ENCODE data around the gene ASTN2. TPM values are rescaled to one million over a fixed set of nuclear protein-coding genes. Genes with fewer than 3 reads are reported as not detected.
"Not testable (repeated sequence)": the region's sequence is repeated elsewhere in the genome, so short reads cannot be mapped to it uniquely, and the experiment has no call there.

Gene ASTN2
- total RNA-seq, 4 donors from 2014 or later = 0.94 to 5.6 (median 3.7) TPM

DNA sequence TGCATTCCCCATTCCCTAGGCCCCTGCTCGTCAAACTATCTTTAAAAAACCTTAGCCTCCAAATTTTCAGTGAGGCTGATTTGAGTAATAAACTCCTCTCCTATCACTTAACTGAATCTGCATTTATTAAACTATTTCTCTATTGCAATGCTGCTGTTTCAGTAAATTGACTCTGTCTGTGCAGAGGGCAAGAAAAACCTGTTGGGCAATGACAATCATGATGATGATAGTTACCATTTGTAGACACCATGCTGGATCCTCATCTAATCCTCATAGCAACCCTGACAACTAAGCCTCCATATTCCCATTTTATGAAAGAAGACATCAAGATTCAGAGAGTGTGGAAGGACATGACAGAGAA lies 514.9 kb downstream of the ASTN2 start:
- Histone ChIP-seq H3K4me1 (no peaks in the 10 kb centered on the region), H3K4me3 (replicated peaks in 1 of 3) (no peak overlapping the region), H3K9me3 (no peaks in the 10 kb centered on the region), H3K27ac (no peak overlapping the region), H3K36me3 (no peaks in the 10 kb centered on the region), H3K27me3 (no peaks in the 10 kb centered on the region)
- no peak for DNase-seq
- intact Hi-C loops (cut with DNase I) = no loop called here
- 66 to 89% methylated on average over 1 of the region's 1 CpG for WGBS, 2 donors
- no peak for TF ChIP-seq POLR2A (IDR thresholded peaks at IDR 0.05)
- TF ChIP-seq, protein P1, sequence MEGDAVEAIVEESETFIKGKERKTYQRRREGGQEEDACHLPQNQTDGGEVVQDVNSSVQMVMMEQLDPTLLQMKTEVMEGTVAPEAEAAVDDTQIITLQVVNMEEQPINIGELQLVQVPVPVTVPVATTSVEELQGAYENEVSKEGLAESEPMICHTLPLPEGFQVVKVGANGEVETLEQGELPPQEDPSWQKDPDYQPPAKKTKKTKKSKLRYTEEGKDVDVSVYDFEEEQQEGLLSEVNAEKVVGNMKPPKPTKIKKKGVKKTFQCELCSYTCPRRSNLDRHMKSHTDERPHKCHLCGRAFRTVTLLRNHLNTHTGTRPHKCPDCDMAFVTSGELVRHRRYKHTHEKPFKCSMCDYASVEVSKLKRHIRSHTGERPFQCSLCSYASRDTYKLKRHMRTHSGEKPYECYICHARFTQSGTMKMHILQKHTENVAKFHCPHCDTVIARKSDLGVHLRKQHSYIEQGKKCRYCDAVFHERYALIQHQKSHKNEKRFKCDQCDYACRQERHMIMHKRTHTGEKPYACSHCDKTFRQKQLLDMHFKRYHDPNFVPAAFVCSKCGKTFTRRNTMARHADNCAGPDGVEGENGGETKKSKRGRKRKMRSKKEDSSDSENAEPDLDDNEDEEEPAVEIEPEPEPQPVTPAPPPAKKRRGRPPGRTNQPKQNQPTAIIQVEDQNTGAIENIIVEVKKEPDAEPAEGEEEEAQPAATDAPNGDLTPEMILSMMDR (IDR thresholded peaks at IDR 0.05) = no peak

DNA sequence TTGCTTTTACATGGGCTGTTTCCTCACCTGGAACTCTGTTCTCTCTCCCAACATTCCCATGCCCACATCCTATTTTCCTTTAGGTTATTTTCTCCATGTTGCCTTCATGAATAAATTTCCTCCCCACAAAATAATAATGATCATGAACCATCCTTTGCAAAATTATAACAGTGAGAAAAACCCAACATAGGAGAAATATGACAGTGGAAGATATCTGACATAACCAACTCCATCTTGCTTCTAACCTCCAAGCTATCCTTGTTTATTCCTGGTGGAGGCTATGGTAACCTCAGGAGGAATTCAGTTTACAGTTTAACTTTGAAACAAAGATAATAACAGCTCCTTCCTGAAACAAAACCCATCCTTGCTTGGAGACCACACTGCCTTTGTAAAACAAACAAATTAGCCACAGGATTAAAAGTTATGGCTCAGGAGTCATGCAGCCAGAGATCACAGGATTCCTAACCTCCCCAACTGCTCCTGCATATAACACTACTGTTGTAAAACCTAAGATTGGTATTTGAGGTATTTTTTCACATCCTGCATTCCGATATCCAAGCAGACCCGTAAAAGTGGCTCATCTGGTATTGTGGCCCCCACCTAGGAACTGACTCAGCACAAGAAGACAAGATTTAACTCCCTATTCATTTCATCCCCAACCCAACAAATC lies 515.4 kb downstream of the ASTN2 start:
- intact Hi-C loops (cut with DNase I) = no loop called here
- H3K4me3 ChIP-seq (replicated peaks in 1 of 3) = no peak overlapping the region
- H3K9me3 ChIP-seq = no peaks in the 10 kb centered on the region
- WGBS, 2 donors = 75 to 95% methylated on average over 2 of the region's 2 CpGs
- no peak overlapping the region for H3K27ac ChIP-seq
- DNase-seq = no peak
- TF ChIP-seq, protein P1 (IDR thresholded peaks at IDR 0.05) = no peak
- TF ChIP-seq POLR2A (IDR thresholded peaks at IDR 0.05) = no peak
- H3K36me3 ChIP-seq = no peaks in the 10 kb centered on the region
- no peaks in the 10 kb centered on the region for H3K27me3 ChIP-seq
- H3K4me1 ChIP-seq = no peaks in the 10 kb centered on the region

DNA sequence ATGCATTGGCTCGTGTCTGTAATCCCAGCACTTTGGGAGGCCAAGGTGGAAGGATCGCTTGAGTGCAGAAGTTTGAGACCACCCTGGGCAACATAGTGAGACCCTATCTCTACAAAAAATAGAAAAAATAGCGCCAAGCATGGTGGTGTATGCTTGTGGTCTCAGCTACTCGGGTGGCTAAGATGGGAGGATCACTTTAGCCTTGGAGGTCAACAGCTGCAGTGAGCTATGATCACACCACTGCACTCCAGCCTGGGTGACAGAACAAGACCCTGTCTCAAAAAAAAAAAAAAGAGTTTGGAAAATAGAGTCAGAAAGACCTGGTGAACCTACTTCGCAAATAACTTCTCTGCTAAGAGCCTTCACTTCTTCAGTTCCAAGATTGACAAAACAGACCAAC lies 516.7 kb downstream of the ASTN2 start:
- H3K4me3 ChIP-seq (replicated peaks in 1 of 3); H3K36me3 ChIP-seq; H3K27me3 ChIP-seq; intact Hi-C loops (cut with DNase I); H3K9me3 ChIP-seq; H3K27ac ChIP-seq; H3K4me1 ChIP-seq; DNase-seq: not testable (repeated sequence)
- 81 to 82% methylated on average over 5 of the region's 5 CpGs for WGBS, 2 donors

DNA sequence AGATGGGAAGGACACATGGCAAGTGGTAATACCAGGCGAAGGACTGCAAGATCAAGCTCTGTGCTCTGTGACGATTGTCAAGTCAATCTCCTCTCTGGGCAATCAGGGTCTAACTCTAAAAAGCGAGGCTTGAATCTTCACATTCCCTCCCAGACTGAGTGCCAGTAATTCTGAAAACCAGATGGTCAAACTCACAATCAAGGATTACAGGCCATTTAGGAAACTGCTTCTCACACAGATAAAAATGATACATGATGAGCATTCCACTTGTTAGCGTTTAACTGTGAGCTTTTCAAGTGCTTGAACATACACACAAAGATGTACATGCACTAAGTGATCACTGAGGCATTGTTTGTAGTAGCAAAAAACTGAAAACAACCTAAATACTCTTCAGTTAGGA lies 517.7 kb downstream of the ASTN2 start:
- intact Hi-C loops (cut with DNase I) = no loop called here
- DNase-seq = no peak
- no peak overlapping the region for H3K27ac ChIP-seq
- no peaks in the 10 kb centered on the region for H3K4me1 ChIP-seq
- no peaks in the 10 kb centered on the region for H3K36me3 ChIP-seq
- WGBS, 2 donors = 75 to 81% methylated on average over 4 of the region's 4 CpGs
- H3K4me3 ChIP-seq (replicated peaks in 1 of 3) = no peak overlapping the region
- no peaks in the 10 kb centered on the region for H3K9me3 ChIP-seq
- no peaks in the 10 kb centered on the region for H3K27me3 ChIP-seq
- TF ChIP-seq POLR2A (IDR thresholded peaks at IDR 0.05) = no peak
- TF ChIP-seq, protein P1 (IDR thresholded peaks at IDR 0.05) = no peak

DNA sequence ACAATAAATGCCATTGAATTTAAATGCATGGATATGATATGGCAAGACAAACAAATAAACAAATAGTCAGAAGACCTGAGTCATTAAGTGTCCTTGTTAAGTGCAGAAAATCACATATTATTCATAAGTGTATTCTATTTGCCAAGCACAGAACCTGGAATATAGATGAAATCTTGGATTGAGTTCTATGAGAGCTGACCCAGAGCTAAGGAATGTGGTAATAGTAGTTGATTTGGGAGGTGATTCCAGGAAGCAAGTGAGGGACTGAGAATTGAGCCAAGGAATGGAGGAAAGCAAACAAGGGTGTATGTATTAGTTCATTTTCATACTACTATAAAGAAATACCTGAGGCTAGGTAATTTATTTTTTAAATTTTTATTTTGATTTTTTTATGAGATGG lies 518.9 kb downstream of the ASTN2 start:
- no peak overlapping the region for H3K27ac ChIP-seq
- DNase-seq = no peak
- TF ChIP-seq, protein P1 (IDR thresholded peaks at IDR 0.05) = no peak
- TF ChIP-seq POLR2A (IDR thresholded peaks at IDR 0.05) = no peak
- H3K4me3 ChIP-seq (replicated peaks in 1 of 3) = no peak overlapping the region
- no peaks in the 10 kb centered on the region for H3K4me1 ChIP-seq
- no peaks in the 10 kb centered on the region for H3K36me3 ChIP-seq
- intact Hi-C loops (cut with DNase I) = no loop called here
- H3K9me3 ChIP-seq = no peaks in the 10 kb centered on the region
- no peaks in the 10 kb centered on the region for H3K27me3 ChIP-seq

DNA sequence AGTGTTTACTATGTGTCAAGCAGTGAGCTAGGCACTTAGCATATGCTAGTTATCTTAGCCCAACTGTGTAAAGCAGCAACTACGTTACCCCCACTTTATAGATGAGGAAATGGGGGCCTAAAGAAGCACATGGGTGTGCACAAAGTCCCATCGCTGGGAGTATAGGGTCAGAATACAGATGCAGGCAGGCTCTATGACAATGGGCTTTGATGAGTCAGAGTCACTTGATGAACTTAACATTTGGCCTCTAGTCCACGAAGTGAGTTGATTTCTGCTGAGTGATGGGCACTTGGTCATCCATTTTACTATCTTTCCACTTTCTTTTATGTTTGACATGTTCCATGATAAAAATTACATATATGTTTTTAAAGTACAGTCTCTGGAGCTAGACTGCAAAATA lies 523.4 kb downstream of the ASTN2 start:
- no peaks in the 10 kb centered on the region for H3K36me3 ChIP-seq
- H3K27me3 ChIP-seq = no peaks in the 10 kb centered on the region
- H3K9me3 ChIP-seq = no peaks in the 10 kb centered on the region
- DNase-seq = no peak
- no peaks in the 10 kb centered on the region for H3K4me1 ChIP-seq
- TF ChIP-seq, protein P1 (IDR thresholded peaks at IDR 0.05) = no peak
- intact Hi-C loops (cut with DNase I) = no loop called here
- no peak overlapping the region for H3K27ac ChIP-seq
- WGBS, 2 donors = 66 to 71% methylated on average over 3 of the region's 3 CpGs
- no peak overlapping the region for H3K4me3 ChIP-seq (replicated peaks in 1 of 3)

DNA sequence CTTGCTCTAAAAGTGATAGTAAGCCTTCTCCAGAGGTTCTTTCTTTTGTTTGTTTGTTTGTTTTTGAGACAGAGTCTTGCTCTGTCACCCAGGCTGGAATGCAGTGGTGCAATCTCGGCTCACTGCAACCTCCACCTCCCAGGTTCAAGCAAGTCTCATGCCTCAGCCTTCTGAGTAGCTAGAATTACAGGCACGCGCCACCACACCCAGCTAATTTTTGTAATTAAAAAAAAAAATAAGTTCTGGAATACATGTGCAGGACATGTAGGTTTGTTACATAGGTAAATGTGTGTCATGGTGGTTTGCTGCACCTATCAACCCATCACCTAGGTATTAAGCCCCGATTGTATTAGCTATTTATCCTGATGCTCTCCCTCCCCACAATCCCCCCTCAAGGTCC lies 526.4 kb downstream of the ASTN2 start:
- H3K4me3 ChIP-seq (replicated peaks in 1 of 3); H3K27ac ChIP-seq; H3K36me3 ChIP-seq; DNase-seq; H3K9me3 ChIP-seq; intact Hi-C loops (cut with DNase I); H3K4me1 ChIP-seq; H3K27me3 ChIP-seq: not testable (repeated sequence)
- 88 to 93% methylated on average over 4 of the region's 4 CpGs for WGBS, 2 donors

All from thyroid gland (tissue), 4 donors.